HUES6 (cell line): ENCODE measurements around the gene ARL6IP4.

Experiments used
- H3K27ac ChIP-seq: 2 replicates; pipeline ENCODE4 v1.7.0; 2013; ENCODE audit warnings: low read depth, mild to moderate bottlenecking, low read length, inconsistent platforms
- H3K27me3 ChIP-seq: 2 replicates; pipeline ENCODE4 v1.6.1; 2013; ENCODE audit warnings: low read length; ENCODE audit not compliant: control insufficient read depth, insufficient read depth
- H3K36me3 ChIP-seq: 2 replicates; pipeline ENCODE4 v1.6.1; 2013; ENCODE audit warnings: low read length; ENCODE audit not compliant: control insufficient read depth, insufficient read depth
- H3K4me1 ChIP-seq: 2 replicates; pipeline ENCODE4 v1.6.1; 2013; ENCODE audit warnings: low read length; ENCODE audit not compliant: control insufficient read depth, insufficient read depth
- H3K4me3 ChIP-seq: 2 replicates; pipeline ENCODE4 v1.5.1; 2013; ENCODE audit warnings: low read depth, low read length
- H3K9ac ChIP-seq: one replicate; pipeline ENCODE4 v1.6.1; 2013; ENCODE audit warnings: mild to moderate bottlenecking, low read length
- H3K9me3 ChIP-seq: 2 replicates; pipeline ENCODE4 v1.6.1; 2013; ENCODE audit warnings: low read depth, low read length; ENCODE audit not compliant: control insufficient read depth, insufficient read depth

ARL6IP4 gene

GRCh38 chr12:122959566-122960192, 20.8 kb upstream of the ARL6IP4 start:
- H3K9me3 ChIP-seq, result no peaks in the 10 kb centered on the region
- no peaks in the 10 kb centered on the region for H3K36me3 ChIP-seq
- H3K4me1 ChIP-seq, result peaks cover 8% of the 10 kb centered on the region
- no peak overlapping the region for H3K27ac ChIP-seq
- no peaks in the 10 kb centered on the region for H3K27me3 ChIP-seq
- H3K9ac ChIP-seq, result no peak overlapping the region
- H3K4me3 ChIP-seq, result no peak overlapping the region

GRCh38 chr12:122960193-122960569, 20.3 kb upstream of the ARL6IP4 start:
- Histone ChIP-seq H3K27me3 (no peaks in the 10 kb centered on the region), H3K4me3 (no peak overlapping the region), H3K36me3 (no peaks in the 10 kb centered on the region), H3K27ac (no peak overlapping the region), H3K4me1 (peaks cover 8% of the 10 kb centered on the region), H3K9ac (no peak overlapping the region), H3K9me3 (no peaks in the 10 kb centered on the region)

GRCh38 chr12:122961531-122962329, 18.8 kb upstream of the ARL6IP4 start:
- Histone ChIP-seq H3K9me3 (no peaks in the 10 kb centered on the region), H3K4me1 (peaks cover 18% of the 10 kb centered on the region), H3K27ac (no peak overlapping the region)

GRCh38 chr12:122963941-122964265, 16.6 kb upstream of the ARL6IP4 start:
- peaks cover 21% of the 10 kb centered on the region for H3K4me1 ChIP-seq
- H3K27me3 ChIP-seq, result 0 out of 2 replicates have a peak, but pooled peaks cover 3% of the 10 kb centered on the region
- H3K27ac ChIP-seq, result no peak overlapping the region
- no peaks in the 10 kb centered on the region for H3K9me3 ChIP-seq
- no peak overlapping the region for H3K9ac ChIP-seq
- no peaks in the 10 kb centered on the region for H3K36me3 ChIP-seq
- H3K4me3 ChIP-seq, result no peak overlapping the region

More at GRCh38 chr12:122961531-122962329, 18.8 kb upstream of the ARL6IP4 start:
- H3K4me3 ChIP-seq, result no peak overlapping the region
- H3K27me3 ChIP-seq, result 0 out of 2 replicates have a peak, but pooled peaks cover 3% of the 10 kb centered on the region
- H3K9ac ChIP-seq, result no peak overlapping the region
- no peaks in the 10 kb centered on the region for H3K36me3 ChIP-seq

GRCh38 chr12:122964439-122965257, 15.8 kb upstream of the ARL6IP4 start:
- no peaks in the 10 kb centered on the region for H3K36me3 ChIP-seq
- peaks cover 21% of the 10 kb centered on the region for H3K4me1 ChIP-seq
- H3K27ac ChIP-seq, result no peak overlapping the region
- H3K9ac ChIP-seq, result no peak overlapping the region
- H3K27me3 ChIP-seq, result 0 out of 2 replicates have a peak, but pooled peaks cover 3% of the 10 kb centered on the region
- no peak overlapping the region for H3K4me3 ChIP-seq
- no peaks in the 10 kb centered on the region for H3K9me3 ChIP-seq

GRCh38 chr12:122965321-122965751, 15.1 kb upstream of the ARL6IP4 start:
- no peak overlapping the region for H3K9ac ChIP-seq
- H3K36me3 ChIP-seq, result no peaks in the 10 kb centered on the region
- 0 out of 2 replicates have a peak, but pooled peaks cover 3% of the 10 kb centered on the region for H3K27me3 ChIP-seq
- H3K4me3 ChIP-seq, result peak overlapping the region; percentile 90; the same call in 1 of the 2 replicates
- peaks cover 21% of the 10 kb centered on the region for H3K4me1 ChIP-seq
- no peak overlapping the region for H3K27ac ChIP-seq
- H3K9me3 ChIP-seq, result no peaks in the 10 kb centered on the region

- Histone ChIP-seq H3K36me3 (no peaks in the 10 kb centered on the region), H3K27me3 (0 out of 2 replicates have a peak, but pooled peaks cover 3% of the 10 kb centered on the region), H3K9ac (peak within 1 kb of the TSS; percentile 60), H3K4me3 (peak within 1 kb of the TSS; percentile 90), H3K9me3 (no peaks in the 10 kb centered on the region), H3K4me1 (peaks cover 21% of the 10 kb centered on the region), H3K27ac (no peak within 1 kb of the TSS)
Measured at GRCh38 chr12:122965851-122966742, 14.4 kb upstream of the ARL6IP4 start, which contains the start of gene ABCB9. Gene ABCB9 (minus strand): TSS chr12:122966463. CDS start chr12:122960235, 6,228 bp downstream.

GRCh38 chr12:122966743-122967550, 13.5 kb upstream of the ARL6IP4 start:
- H3K9ac ChIP-seq, result no peak overlapping the region
- no peak overlapping the region for H3K27ac ChIP-seq
- peaks cover 21% of the 10 kb centered on the region for H3K4me1 ChIP-seq
- H3K27me3 ChIP-seq, result 0 out of 2 replicates have a peak, but pooled peaks cover 3% of the 10 kb centered on the region
- H3K9me3 ChIP-seq, result no peaks in the 10 kb centered on the region
- peak overlapping the region; percentile 27 for H3K4me3 ChIP-seq
- H3K36me3 ChIP-seq, result no peaks in the 10 kb centered on the region

- Histone ChIP-seq H3K27me3 (0 out of 2 replicates have a peak, but pooled peaks cover 3% of the 10 kb centered on the region), H3K4me3 (no peak overlapping the region), H3K36me3 (no peaks in the 10 kb centered on the region), H3K9ac (no peak overlapping the region), H3K27ac (no peak overlapping the region), H3K4me1 (peaks cover 21% of the 10 kb centered on the region), H3K9me3 (no peaks in the 10 kb centered on the region)
Measured at GRCh38 chr12:122968104-122968503, 12.4 kb upstream of the ARL6IP4 start.
